OCI-M2 (cell line): Measurements from ENCODE around the gene SLX9.
"Not testable (repeated sequence)": the region's sequence is repeated elsewhere in the genome, so short reads cannot be mapped to it uniquely, and the experiment has no call there.

Experiments
- DNase-seq: peaks from one replicate; lab custom pipeline; 2025; ENCODE audit not compliant: unreplicated experiment; lab: John Stamatoyannopoulos, UW

Gene SLX9

GRCh38 chr21:44972821-44973220 lies 33.0 kb downstream of the SLX9 start:
- DNase-seq, result no peak

- DNase-seq, result no peak
These were observed 33.8 kb downstream of the SLX9 start for GRCh38 chr21:44973598-44973997.

- DNase-seq, result no peak
These were observed 34.8 kb downstream of the SLX9 start for GRCh38 chr21:44974676-44975075.

GRCh38 chr21:44975720-44976555 lies 36.1 kb downstream of the SLX9 start:
- DNase-seq, result no peak

GRCh38 chr21:44976556-44977393 lies 36.9 kb downstream of the SLX9 start:
- not testable (repeated sequence) for DNase-seq

- no peak for DNase-seq
These were observed 37.9 kb downstream of the SLX9 start for GRCh38 chr21:44977616-44978340.

GRCh38 chr21:44979687-44980561 lies 40.1 kb downstream of the SLX9 start:
- DNase-seq, result no peak

- no peak for DNase-seq
These were observed 41.0 kb downstream of the SLX9 start for GRCh38 chr21:44980562-44981489.

- no peak for DNase-seq
These were observed 42.9 kb downstream of the SLX9 start for GRCh38 chr21:44982558-44983250.

GRCh38 chr21:44983421-44984206 lies 43.8 kb downstream of the SLX9 start:
- no peak for DNase-seq

GRCh38 chr21:44984428-44984791 lies 44.6 kb downstream of the SLX9 start:
- no peak for DNase-seq

GRCh38 chr21:44984792-44985440 lies 45.1 kb downstream of the SLX9 start:
- DNase-seq, result no peak

- no peak for DNase-seq
These were observed 45.9 kb downstream of the SLX9 start for GRCh38 chr21:44985441-44986401.

- DNase-seq, result no peak
These were observed 46.9 kb downstream of the SLX9 start for GRCh38 chr21:44986471-44987291.

GRCh38 chr21:44987301-44987885 lies 47.6 kb downstream of the SLX9 start:
- DNase-seq, result no peak
